IMR-90 (cell line): ENCODE data around the gene DMRTA1. TPM values are rescaled to one million over a fixed set of nuclear protein-coding genes. Genes with fewer than 3 reads are reported as not detected.

Experiments
- ATAC-seq: fragments of 200-7000 bp; cut with Tn5 transposase; 2 replicates; pipeline ENCODE4 v1.9.1; 2020; ENCODE audit warnings: low read depth, mild to moderate bottlenecking, moderate library complexity
- BruUV-seq: library from RNA; stranded (reverse); fragments of 400-500 nt; replicated peaks from 2 replicates; lab custom pipeline; 2021; lab: Mats Ljungman, UMichigan
- CTCF ChIA-PET: fragments of 300-600 bp; formaldehyde crosslinking; extraction: SDS; loops from one replicate; lab custom pipeline; 2021; ENCODE audit warnings: antibody characterized with exemption; lab: Yijun Ruan, JAX
- POLR2A ChIA-PET: fragments of 300-600 bp; sonication (Branson Sonifier 250); formaldehyde crosslinking; loops from one replicate; lab custom pipeline; 2022; ENCODE audit warnings: antibody characterized with exemption; ENCODE audit not compliant: unreplicated experiment; lab: Charles Lee
- DNase-seq: peaks from one replicate; pipeline ENCODE4 v3.0.0; 2013
- H2AFZ ChIP-seq: replicated peaks from 2 replicates; pipeline ENCODE3; 2013; ENCODE audit warnings: low read length, mild to moderate bottlenecking; ENCODE audit not compliant: poor library complexity
- H2AK5ac ChIP-seq: 2 replicates; pipeline ENCODE4 v1.6.1; 2013; ENCODE audit warnings: low read depth, low read length, inconsistent platforms
- H2AK9ac ChIP-seq: replicated peaks from 2 replicates; pipeline ENCODE3; 2013; ENCODE audit warnings: mild to moderate bottlenecking, low read depth, low read length, moderate library complexity; ENCODE audit not compliant: poor library complexity
- H2BK120ac ChIP-seq: 2 replicates; pipeline ENCODE4 v1.6.1; 2013; ENCODE audit warnings: low read depth, low read length, inconsistent platforms
- H2BK15ac ChIP-seq: 3 replicates; pipeline ENCODE4 v1.6.1; 2013; ENCODE audit warnings: low read depth, low read length, inconsistent platforms
- H2BK20ac ChIP-seq: 2 replicates; pipeline ENCODE4 v1.6.1; 2013; ENCODE audit warnings: low read depth, mild to moderate bottlenecking, inconsistent platforms, low read length, moderate library complexity
- H2BK5ac ChIP-seq: 2 replicates; pipeline ENCODE4 v1.6.1; 2013; ENCODE audit warnings: mild to moderate bottlenecking, low read depth, low read length, inconsistent platforms; ENCODE audit not compliant: poor library complexity, severe bottlenecking
- H3K14ac ChIP-seq: replicated peaks from 2 replicates; pipeline ENCODE4 v1.6.1; 2013; ENCODE audit warnings: low read depth, low read length, inconsistent platforms
- H3K18ac ChIP-seq: 2 replicates; pipeline ENCODE4 v1.6.1; 2013; ENCODE audit warnings: low read depth, low read length, control low read depth
- H3K23ac ChIP-seq: 2 replicates; pipeline ENCODE4 v1.6.1; 2013; ENCODE audit warnings: low read depth, low read length, inconsistent platforms
- H3K27ac ChIP-seq: 2 replicates; pipeline ENCODE4 v1.5.1; 2013; ENCODE audit warnings: mild to moderate bottlenecking, control low read depth, low read length; ENCODE audit not compliant: insufficient read depth
- H3K27me3 ChIP-seq: 2 replicates; pipeline ENCODE4 v1.6.1; 2013; ENCODE audit warnings: low read length; ENCODE audit not compliant: control insufficient read depth, insufficient read depth
- H3K36me3 ChIP-seq: 2 replicates; pipeline ENCODE4 v1.6.1; 2013; ENCODE audit warnings: low read length, mixed read lengths; ENCODE audit not compliant: control insufficient read depth, insufficient read depth
- H3K4ac ChIP-seq: 2 replicates; pipeline ENCODE4 v1.6.1; 2013; ENCODE audit warnings: low read depth, low read length, inconsistent platforms
- H3K4me1 ChIP-seq: 2 replicates; pipeline ENCODE4 v1.6.1; 2013; ENCODE audit warnings: low read length, mixed read lengths; ENCODE audit not compliant: control insufficient read depth, insufficient read depth
- H3K4me2 ChIP-seq: 2 replicates; pipeline ENCODE4 v1.6.1; 2013; ENCODE audit warnings: low read depth, mild to moderate bottlenecking, control low read depth, low read length, moderate library complexity
- H3K4me3 ChIP-seq: 2 replicates; pipeline ENCODE4 v1.5.1; 2013; ENCODE audit warnings: low read depth, mild to moderate bottlenecking, control low read depth, low read length, moderate library complexity; ENCODE audit not compliant: insufficient read depth
- H3K56ac ChIP-seq: 2 replicates; pipeline ENCODE4 v1.6.1; 2013; ENCODE audit warnings: low read length, inconsistent platforms; ENCODE audit not compliant: insufficient read depth; ENCODE audit errors: extremely low read depth
- H3K79me1 ChIP-seq, 2 experiments: 2 replicates each; pipeline ENCODE4 v1.6.1; 2013; ENCODE audit warnings: low read length in 2 of 2, inconsistent platforms in 1 of 2, low read depth in 1 of 2
- H3K9ac ChIP-seq: 2 replicates; pipeline ENCODE4 v1.6.1; 2013; ENCODE audit warnings: low read depth, low read length, control low read depth
- H3K9me1 ChIP-seq: 2 replicates; pipeline ENCODE4 v1.6.1; 2013; ENCODE audit warnings: low read length, inconsistent platforms; ENCODE audit not compliant: insufficient read depth
- H3K9me3 ChIP-seq: 2 replicates; pipeline ENCODE4 v1.6.1; 2013; ENCODE audit warnings: low read length; ENCODE audit not compliant: control insufficient read depth, insufficient read depth
- H4K20me1 ChIP-seq: 2 replicates; pipeline ENCODE4 v1.6.1; 2013; ENCODE audit warnings: low read length, inconsistent platforms; ENCODE audit not compliant: insufficient read depth
- H4K5ac ChIP-seq: 2 replicates; pipeline ENCODE4 v1.6.1; 2013; ENCODE audit warnings: mild to moderate bottlenecking, low read depth, low read length, control low read depth
- H4K8ac ChIP-seq, 2 experiments: 2 replicates each; pipeline ENCODE4 v1.6.1; 2013; ENCODE audit warnings: low read depth in 2 of 2, low read length in 2 of 2, control low read depth in 1 of 2, inconsistent platforms in 1 of 2
- H4K91ac ChIP-seq: 2 replicates; pipeline ENCODE4 v1.6.1; 2013; ENCODE audit warnings: low read depth, low read length, inconsistent platforms; ENCODE audit not compliant: insufficient read depth
- BHLHE40 ChIP-seq: fragments of 150-350 bp; IDR thresholded peaks from 2 replicates; pipeline ENCODE4 v1.6.1; 2016; ENCODE audit warnings: mild to moderate bottlenecking, low read depth, low read length
- CEBPB ChIP-seq: IDR thresholded peaks from 2 replicates; pipeline ENCODE4 v1.6.1; 2012; ENCODE audit warnings: low read depth, low read length, improper control_type of control experiment
- CHD1 ChIP-seq: IDR thresholded peaks from 2 replicates; pipeline ENCODE4 v1.6.1; 2012; ENCODE audit warnings: low read depth, low read length, improper control_type of control experiment
- MAZ ChIP-seq: IDR thresholded peaks from 2 replicates; pipeline ENCODE4 v1.6.1; 2012; ENCODE audit warnings: low read depth, mild to moderate bottlenecking, low read length, improper control_type of control experiment, moderate library complexity, borderline replicate concordance
- MXI1 ChIP-seq: IDR thresholded peaks from 2 replicates; pipeline ENCODE4 v1.6.1; 2012; ENCODE audit warnings: low read depth, mild to moderate bottlenecking, low read length, moderate library complexity, borderline replicate concordance
- RCOR1 ChIP-seq: IDR thresholded peaks from 2 replicates; pipeline ENCODE4 v1.6.1; 2012; ENCODE audit warnings: mild to moderate bottlenecking, low read length, improper control_type of control experiment; ENCODE audit not compliant: insufficient replicate concordance
- WGBS, 2 experiments: methylation state at CpG; one replicate each; pipeline versions ENCODE4 v1.1.5 to v1.1.7; 2013; ENCODE audit warnings: missing lambda C conversion rate in 2 of 2; ENCODE audit not compliant: insufficient read length in 1 of 2; ENCODE audit errors: extremely low coverage in 2 of 2; 5-methylcytosine and 5-hydroxymethylcytosine counted together
- dilution Hi-C: fragments of 300-500 bp; cut with HindIII; formaldehyde crosslinking; loops from one replicate; pipeline ENCODE4 v1.14.3; 2018; ENCODE audit warnings: low sequenced_read_pairs; ENCODE audit not compliant: unreplicated experiment
- in situ Hi-C: fragments of 300-500 bp; cut with MboI; formaldehyde crosslinking; loops from 3 replicates; pipeline ENCODE4 v1.14.3; 2019; ENCODE audit warnings: low sequenced_read_pairs, inconsistent platforms, mixed read lengths
- intact Hi-C: fragments of 100-400 bp; cut with micrococcal nuclease; formaldehyde crosslinking; loops from 2 replicates; pipeline ENCODE4 v1.10.0; 2022
- polyA plus RNA-seq, 3 experiments: library from polyadenylated mRNA; depleted of rRNA; stranded (reverse); fragments of >200 nt; gene quantifications; 2 replicates each; pipeline ENCODE4 v1.2.3, GENCODE V29; 2012; ENCODE audit warnings: low replicate concordance in 1 of 3
- total RNA-seq: library from RNA; depleted of rRNA; stranded (reverse); fragments of >200 nt; gene quantifications from 2 replicates; pipeline ENCODE4 v1.2.3, GENCODE V29; 2012
- TF ChIP-seq, protein P1 (sequence below): conservative IDR thresholded peaks from 2 replicates; pipeline ENCODE4 v1.5.1; 2012; ENCODE audit warnings: mild to moderate bottlenecking, low read depth, low read length, improper control_type of control experiment
- TF ChIP-seq, protein P2 (sequence below): fragments of 150-350 bp; IDR thresholded peaks from 2 replicates; pipeline ENCODE4 v1.6.1; 2016; ENCODE audit warnings: low read depth, mild to moderate bottlenecking, low read length, moderate library complexity, borderline replicate concordance

DMRTA1 gene
- total and polyA plus RNA-seq, 2 of the 4 experiments (the other 2 are of a cell fraction): under 0.01 to 0.02 TPM

DNA sequence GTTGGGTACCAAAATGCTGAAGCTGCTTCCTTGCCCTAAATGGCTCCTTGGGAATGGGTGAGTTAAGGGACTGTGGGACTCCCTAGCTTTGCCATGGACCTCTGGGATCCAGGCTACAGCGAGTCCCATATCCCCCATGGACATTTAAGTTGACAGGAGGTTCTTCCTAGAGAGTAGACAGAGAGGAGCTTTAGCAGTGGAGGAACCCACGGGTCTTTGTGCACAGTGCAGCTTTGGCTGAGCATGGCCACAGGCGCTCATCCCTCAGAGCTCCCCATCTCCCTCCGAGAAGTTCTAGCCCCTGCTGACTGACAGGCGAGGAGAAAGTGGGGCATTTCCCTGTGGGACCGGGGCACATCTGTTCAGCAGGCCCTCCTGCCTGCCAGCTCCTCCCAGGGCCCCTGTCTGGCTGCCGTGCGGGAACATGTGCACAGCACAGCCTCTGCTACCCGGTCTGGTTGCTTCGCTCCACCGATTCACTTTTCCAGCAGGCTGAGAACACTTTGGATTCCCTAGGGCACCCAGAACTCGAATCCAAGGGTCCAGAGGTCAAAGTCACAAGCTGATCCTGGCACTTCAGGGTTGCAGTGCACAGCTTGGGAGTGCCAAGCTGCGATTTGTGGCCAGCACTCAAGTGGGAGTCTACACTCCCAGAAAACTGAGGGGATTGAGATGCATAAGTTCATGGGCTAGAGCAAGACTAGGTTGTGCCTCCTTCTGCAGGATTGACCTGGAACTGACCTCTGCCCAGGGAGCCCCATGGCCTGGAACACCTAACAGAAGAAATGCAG is 40.6 kb upstream of the DMRTA1 start:
- Histone ChIP-seq H3K56ac (no peak overlapping the region), H2BK20ac (no peak overlapping the region), H3K4me1 (no peaks in the 10 kb centered on the region), H3K9ac (no peak overlapping the region), H3K79me1 (no peaks in the 10 kb centered on the region), H3K27ac (no peak overlapping the region), H2AK5ac (no peak overlapping the region), H2AK9ac (no peak overlapping the region), H3K4me2 (no peak overlapping the region), H4K5ac (no peak overlapping the region), H3K14ac (no peak overlapping the region), H2BK5ac (no peak overlapping the region), H3K9me3 (no peaks in the 10 kb centered on the region), H3K27me3 (no peaks in the 10 kb centered on the region), H4K91ac (no peak overlapping the region), H2BK120ac (no peak overlapping the region), H3K9me1 (no peaks in the 10 kb centered on the region), H3K18ac (no peak overlapping the region), H3K4ac (no peak overlapping the region), H3K23ac (no peak overlapping the region), H4K20me1 (no peaks in the 10 kb centered on the region), H3K4me3 (no peak overlapping the region), H3K36me3 (no peaks in the 10 kb centered on the region), H4K8ac (no peak overlapping the region), H2BK15ac (no peak overlapping the region), H2AFZ (no peak overlapping the region)
- WGBS, 2 experiments: 54% methylated on average over 9 of the region's 13 CpGs; no CpG with 5 or more reads in 1 of the 2 experiments
- TF ChIP-seq MAZ: no peak
- TF ChIP-seq, protein P1, sequence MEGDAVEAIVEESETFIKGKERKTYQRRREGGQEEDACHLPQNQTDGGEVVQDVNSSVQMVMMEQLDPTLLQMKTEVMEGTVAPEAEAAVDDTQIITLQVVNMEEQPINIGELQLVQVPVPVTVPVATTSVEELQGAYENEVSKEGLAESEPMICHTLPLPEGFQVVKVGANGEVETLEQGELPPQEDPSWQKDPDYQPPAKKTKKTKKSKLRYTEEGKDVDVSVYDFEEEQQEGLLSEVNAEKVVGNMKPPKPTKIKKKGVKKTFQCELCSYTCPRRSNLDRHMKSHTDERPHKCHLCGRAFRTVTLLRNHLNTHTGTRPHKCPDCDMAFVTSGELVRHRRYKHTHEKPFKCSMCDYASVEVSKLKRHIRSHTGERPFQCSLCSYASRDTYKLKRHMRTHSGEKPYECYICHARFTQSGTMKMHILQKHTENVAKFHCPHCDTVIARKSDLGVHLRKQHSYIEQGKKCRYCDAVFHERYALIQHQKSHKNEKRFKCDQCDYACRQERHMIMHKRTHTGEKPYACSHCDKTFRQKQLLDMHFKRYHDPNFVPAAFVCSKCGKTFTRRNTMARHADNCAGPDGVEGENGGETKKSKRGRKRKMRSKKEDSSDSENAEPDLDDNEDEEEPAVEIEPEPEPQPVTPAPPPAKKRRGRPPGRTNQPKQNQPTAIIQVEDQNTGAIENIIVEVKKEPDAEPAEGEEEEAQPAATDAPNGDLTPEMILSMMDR: no peak
- no peak for TF ChIP-seq CEBPB
- no peak for TF ChIP-seq CHD1
- TF ChIP-seq MXI1: no peak
- TF ChIP-seq, protein P2, sequence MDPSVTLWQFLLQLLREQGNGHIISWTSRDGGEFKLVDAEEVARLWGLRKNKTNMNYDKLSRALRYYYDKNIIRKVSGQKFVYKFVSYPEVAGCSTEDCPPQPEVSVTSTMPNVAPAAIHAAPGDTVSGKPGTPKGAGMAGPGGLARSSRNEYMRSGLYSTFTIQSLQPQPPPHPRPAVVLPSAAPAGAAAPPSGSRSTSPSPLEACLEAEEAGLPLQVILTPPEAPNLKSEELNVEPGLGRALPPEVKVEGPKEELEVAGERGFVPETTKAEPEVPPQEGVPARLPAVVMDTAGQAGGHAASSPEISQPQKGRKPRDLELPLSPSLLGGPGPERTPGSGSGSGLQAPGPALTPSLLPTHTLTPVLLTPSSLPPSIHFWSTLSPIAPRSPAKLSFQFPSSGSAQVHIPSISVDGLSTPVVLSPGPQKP: no peak
- no peak for TF ChIP-seq BHLHE40
- no peak for TF ChIP-seq RCOR1
- CTCF ChIA-PET: interaction anchor here (0.7 kb wide), 1 partner anchor 41 kb away, joined by 3 read pairs; the partner anchor contains the start of gene DMRTA1
- BruUV-seq: no TSS peak
- POLR2A ChIA-PET: no interaction called here
- in situ Hi-C loops: no loop called here
- intact Hi-C loops: no loop called here
- ATAC-seq (no peak), DNase-seq (no peak)
- dilution Hi-C loops: no loop called here
